Medulla oblongata (tissue), 1 donor: ENCODE results near the gene METTL8.
"Not testable (repeated sequence)": the region's sequence is repeated elsewhere in the genome, so short reads cannot be mapped to it uniquely, and the experiment has no call there.

Experiments
- DNase-seq: peaks from one replicate; pipeline ENCODE4 v3.0.0-alpha.2; 2015; ENCODE audit errors: extremely low spot score

METTL8 gene

DNA sequence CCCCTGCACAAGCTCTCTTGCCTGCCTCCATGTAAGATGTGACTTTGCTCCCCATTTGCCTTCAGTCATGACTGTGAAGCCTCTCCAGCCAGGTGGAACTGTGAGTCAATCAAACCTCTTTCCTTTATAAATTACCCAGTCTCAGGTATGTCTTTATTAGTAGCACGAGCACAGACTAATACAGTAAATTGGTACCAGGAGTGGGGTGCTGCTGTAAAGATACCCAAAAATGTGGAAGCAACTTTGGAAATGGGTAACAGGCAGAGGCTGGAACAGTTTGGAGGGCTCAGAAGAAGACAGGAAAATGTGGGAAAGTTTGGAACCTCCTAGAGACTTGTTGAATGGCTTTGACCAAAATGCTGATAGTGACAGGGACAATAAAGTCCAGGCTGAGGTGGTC lies 122.2 kb downstream of the METTL8 start:
- DNase-seq, result not testable (repeated sequence)

DNA sequence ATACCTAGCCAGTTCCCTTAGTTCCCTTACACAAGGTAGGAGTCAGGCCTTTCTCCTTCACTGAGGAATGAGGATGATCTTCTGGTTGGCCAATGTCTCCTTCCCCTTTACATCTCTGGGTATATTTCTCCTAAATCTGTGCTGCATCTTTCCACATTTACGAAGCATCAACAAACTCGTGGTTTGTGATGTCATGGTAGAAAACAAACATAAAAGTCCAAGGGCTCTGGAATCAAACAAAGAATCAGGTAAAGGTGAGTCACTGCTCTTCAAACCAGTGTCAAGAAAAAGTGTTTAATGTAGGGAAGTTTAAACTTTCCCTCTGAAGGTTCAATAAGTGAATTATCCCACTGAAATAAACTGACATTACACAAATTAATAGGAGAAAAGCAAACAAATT lies 122.9 kb downstream of the METTL8 start:
- DNase-seq, result no peak

GRCh38 chr2:171309455-171310286 lies 124.1 kb downstream of the METTL8 start:
- no peak for DNase-seq

DNA sequence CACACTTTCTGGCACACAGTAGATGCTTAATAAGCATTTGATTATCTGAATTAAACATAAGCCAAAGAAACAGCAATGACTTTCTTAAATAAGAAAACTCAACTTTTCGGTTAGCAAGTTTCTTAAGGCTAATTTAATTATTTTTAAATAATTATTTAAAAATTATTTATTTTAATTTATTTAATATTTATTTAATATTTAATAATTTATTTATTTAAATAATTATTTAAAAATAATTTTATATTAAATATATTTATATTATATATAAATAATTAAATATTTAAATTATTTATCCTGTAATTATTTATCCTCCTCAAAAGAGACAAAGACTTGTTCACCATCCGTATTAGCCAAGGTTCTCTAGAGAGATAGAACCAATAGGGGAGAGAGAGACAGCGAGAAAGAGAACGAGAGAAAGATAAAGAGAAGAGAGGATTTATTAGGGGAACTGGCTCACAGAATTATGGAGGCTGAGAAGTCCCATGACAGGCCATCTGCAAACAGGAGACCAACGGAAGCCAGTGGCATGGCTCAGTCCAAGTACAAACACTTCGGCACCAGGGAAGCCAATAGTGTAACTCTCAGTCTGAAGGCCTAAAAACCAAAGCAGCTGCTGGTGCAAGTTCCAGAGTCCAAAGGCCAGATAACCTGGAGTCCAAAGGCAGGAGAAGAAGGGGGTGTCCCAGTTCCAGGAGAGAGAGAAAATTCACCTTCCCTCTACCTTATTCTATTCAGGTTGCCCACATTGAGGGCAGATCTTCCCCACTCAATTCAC lies 125.3 kb downstream of the METTL8 start:
- no peak for DNase-seq

DNA sequence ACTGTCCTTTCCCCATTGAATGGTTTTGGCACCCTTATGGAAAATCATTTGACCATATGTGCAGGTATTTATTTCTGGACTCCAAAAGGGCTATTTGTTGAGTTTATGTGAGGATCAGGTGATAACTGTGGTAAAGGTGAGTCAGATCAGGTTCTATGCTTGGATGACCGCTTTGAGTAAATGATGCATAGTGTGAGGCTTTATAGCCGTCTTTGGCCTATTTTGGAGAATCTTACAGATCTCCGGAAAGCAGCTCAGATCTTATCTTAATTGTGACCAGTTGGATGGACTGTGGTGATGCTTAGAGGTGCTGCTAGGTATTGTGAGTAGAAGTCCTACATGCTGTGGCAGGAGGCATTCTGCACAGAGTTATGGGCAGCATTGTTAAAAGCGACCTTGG lies 126.2 kb downstream of the METTL8 start:
- DNase-seq, result no peak

DNA sequence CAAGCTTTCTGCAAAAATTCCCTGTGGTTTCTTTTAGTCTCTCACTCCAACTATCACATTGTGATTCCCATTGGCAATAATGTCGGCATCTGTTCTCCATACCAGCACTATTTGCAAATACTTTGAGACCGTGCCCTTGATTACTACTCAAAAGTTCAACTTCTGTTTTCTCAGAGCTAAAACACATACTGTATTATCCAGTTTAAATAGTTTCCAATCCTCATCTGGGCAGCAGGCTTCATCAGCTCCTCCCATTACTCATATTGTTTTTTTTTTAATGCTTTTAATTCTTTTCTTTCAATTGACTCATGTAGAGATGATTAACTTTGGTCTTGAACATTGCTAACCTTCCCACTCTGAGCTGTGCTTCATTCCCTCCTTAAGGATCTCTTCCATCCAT lies 135.8 kb downstream of the METTL8 start:
- no peak for DNase-seq

DNA sequence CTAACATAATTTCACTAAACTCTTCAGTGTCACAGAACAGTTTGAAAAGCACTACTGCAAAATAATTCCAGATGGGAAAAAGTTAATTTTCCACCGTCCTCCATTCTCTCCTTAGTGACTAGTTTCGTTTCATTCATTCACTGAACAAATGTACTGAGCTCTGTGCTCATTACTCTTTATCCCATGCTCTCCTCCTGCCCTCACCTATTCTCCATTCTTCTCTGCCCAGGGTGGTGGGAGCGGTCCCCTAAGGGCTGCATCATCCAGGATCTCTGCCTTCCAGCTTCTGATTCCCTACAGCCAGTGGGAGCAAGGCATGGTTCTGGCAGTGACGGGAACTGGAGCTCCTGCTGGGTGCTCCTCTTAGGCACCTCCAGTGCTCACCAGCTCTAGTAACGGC lies 139.2 kb downstream of the METTL8 start:
- DNase-seq, result no peak

DNA sequence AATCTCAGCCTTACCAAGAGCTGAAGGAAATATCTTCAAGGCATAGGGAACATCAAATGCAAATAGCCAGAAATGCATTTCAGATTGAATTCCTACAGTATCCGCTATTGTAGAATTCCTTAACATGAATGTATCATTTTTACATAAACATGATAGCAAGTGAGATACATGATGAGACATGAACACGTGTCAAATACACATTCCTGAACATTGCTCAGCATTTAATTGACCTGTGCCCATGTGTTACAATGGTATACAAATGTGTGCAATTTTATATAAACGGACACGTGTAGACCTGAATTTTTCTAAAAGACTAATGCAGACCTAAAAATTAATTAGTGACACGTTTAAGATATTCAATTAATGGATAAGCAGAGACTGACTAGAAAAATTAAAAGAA lies 140.1 kb downstream of the METTL8 start:
- DNase-seq, result no peak

DNA sequence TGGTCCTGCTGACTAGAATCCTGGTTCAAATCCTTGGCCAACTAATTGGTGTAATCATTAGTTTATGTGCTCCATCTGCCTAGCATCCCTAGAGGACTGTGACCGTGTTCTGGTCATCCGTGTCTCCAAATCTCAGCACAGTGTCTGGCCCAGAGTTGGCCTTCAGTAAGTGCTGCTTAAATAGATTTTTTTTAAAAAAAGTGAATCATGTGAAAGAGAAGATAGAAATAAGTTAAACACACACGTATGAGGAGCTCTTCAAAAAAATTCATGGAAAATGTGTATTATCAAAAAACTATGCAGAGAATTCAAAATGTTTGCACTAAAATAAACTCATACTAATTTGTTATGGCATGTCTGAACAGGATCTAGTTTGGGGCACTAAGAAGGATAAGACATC lies 143.8 kb downstream of the METTL8 start:
- DNase-seq, result no peak

DNA sequence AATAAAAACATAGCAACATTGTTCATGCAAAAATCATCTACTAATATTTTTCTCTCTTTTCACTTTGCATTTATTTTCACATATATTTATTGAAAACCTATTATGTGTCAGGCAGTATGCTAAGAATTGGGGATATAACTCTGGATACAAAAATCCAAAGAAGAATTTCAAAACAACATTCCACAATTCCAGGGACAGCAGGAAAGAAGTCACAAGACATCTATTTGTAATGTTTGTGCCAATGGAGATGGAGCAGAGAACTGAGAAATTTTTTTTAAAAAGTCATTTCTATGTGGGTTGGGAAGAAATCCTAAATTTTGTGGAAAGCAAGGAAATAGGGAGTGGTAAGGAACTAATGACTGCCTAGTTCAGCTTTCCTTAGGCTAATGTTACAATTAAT lies 144.5 kb downstream of the METTL8 start:
- no peak for DNase-seq

GRCh38 chr2:171287611-171288010 lies 146.2 kb downstream of the METTL8 start:
- DNase-seq, result no peak

DNA sequence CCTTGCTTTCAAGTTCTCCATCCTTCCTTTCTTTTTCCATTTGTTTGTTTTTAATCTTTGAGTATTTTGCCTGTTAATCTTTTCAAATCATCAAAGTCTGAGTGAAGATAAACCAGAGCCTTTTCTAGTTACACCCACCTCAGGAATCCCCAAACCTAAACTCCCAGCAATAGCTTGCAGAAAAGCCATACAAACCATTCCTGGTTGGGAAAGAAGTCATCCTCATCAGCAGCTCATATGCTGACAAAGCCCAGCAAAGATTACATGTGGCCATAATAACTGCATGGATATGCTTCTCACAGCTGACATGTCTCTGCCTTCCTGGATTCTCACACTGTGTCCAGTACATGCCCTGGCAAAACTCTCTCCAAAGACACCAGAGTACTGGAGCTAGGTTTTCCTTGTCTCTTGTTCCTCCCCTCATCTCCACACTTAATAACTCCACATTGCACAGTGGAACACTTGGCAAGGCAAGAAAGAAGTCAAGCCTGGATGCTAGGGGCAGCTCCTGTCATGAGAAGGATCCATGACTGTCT lies 146.7 kb downstream of the METTL8 start:
- no peak for DNase-seq

DNA sequence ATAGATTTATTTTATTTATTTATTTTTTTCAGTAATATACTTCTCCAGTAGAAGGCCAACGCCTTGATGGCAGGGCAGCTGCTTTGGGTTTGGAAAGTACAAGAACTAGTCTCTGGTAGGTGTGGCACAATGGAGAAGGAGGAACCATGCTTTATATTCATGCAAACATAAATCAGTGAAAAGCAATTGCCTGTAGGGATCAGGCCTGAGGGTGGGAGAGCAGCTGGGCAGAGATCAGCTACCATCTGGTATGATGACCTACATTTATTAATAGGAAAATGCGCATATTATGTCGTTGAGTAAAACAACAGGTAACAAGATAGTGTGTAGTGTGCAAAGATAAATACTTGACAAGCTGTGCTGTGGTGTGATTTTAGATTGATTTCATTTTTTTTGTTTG lies 152.7 kb downstream of the METTL8 start:
- DNase-seq, result no peak

DNA sequence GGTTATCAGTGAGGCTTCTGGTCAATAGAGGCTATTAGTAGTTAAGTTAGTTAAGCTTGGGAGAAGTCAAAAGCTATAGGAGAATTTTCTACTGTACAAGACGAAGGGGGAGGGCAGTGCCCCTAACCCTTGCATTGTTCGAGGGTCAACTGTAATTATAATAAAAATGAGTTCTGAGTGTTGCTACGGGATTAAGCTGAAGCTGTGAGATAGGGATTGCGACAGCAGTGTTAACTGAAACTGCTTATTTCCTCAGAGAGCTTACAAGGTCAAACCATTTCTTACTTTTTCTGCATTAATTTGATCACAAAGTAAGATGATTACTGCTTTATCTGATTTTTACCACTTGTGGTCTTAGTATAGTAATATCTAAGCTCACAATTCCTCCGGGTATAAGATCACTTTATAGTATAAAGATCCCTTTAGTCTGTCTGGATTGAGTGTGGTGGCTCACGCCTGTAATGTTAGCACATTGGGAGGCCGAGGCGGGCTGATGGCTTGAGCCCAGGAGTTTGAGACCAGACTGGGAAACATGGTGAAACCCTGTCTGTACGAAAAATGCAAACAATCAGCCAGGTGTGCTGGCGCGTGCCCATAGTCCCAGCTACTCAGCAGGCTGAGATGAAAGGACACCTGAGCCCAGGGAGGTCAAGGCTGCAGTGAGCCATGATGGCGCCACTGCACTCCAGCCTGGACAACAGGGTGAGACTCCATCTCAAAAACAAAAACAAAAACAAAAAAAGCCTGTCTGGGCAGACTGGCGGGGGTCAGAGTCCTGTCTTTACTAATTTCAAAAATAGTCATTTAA lies 153.6 kb downstream of the METTL8 start:
- no peak for DNase-seq

DNA sequence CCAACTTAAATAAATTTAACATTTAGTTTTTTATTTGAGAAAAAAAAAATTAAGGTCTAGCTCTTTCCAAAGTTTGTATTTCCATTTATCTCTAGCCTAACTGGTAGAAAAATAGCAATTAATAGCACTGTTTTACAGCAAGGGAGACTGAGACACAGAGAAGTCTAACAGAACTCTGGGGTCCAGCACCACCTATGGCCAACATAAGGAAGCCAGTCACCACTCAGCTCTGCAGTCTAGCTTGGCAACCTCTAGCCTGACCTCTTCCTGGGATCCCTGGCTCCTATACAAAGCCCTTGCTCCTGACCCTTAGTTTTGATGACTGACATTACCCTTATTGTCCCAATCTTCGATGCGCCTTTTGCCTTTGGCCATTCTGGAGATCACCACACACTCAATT lies 159.0 kb downstream of the METTL8 start:
- DNase-seq, result no peak

DNA sequence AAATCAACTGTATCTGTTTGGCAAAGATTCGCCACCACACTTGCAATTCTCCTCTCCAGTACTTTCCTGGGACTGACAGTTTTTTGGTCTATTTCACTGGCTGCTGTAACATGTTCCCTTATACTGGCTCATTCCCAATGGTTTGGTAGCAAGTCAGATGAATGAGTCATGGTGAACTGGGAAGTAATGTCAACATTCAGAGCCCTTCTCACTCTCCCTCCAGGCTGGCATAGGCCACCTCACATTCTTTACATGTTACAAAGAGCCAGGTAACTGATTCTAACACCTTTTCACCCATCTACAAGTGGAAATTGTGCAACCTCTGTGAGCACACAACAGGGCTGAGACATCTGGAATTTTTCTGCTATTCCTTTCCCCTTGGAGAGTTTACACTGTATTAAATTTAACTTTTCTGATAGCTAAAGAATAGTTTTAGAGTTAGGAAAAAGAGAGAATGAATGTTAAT lies 161.8 kb downstream of the METTL8 start:
- peak; percentile 38 for DNase-seq

DNA sequence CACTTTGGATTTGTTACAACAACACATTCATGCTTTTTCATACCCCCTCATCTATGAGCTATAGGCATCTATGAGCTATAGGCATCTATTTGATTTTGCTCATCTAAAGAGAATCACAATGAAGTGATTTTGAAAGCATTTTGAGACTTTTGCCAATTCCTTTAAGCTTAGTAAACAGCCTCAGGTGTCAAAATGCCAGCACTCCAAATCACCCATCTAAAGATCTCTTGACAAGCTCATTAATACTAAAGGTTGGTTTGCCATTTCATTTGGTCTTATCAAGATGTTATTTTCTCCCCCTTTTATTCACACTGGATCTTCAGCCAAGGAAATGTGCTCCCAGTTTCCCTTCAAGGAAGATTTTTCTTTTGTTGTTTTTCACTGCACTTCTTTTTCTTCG lies 162.4 kb downstream of the METTL8 start:
- no peak for DNase-seq

GRCh38 chr2:171267855-171268629 lies 165.7 kb downstream of the METTL8 start:
- no peak for DNase-seq
